Hepatocyte (in vitro differentiated cells): ENCODE results near the gene DHRS3. TPM values are rescaled to one million over a fixed set of nuclear protein-coding genes. Genes with fewer than 3 reads are reported as not detected.

ENCODE experiments used
- DNase-seq: peaks from one replicate; pipeline ENCODE4 v3.0.0-alpha.2; 2016; ENCODE audit warnings: low spot score
- H2AFZ ChIP-seq: fragments of 200-600 bp; sonication (generic); 2 replicates; pipeline ENCODE4 v1.6.0; 2016; ENCODE audit warnings: antibody characterized with exemption, mild to moderate bottlenecking
- H3K27ac ChIP-seq: fragments of 200-600 bp; sonication (generic); 2 replicates; pipeline ENCODE4 v1.5.1; 2016; ENCODE audit warnings: mild to moderate bottlenecking
- H3K27me3 ChIP-seq: fragments of 200-600 bp; sonication (generic); 2 replicates; pipeline ENCODE4 v1.6.1; 2016
- H3K36me3 ChIP-seq: fragments of 200-600 bp; sonication (generic); replicated peaks from 2 replicates; pipeline ENCODE4 v1.5.1; 2016; ENCODE audit warnings: low read depth; ENCODE audit not compliant: insufficient read depth
- H3K4me1 ChIP-seq: fragments of 200-600 bp; sonication (generic); 2 replicates; pipeline ENCODE4 v1.5.1; 2016; ENCODE audit warnings: mild to moderate bottlenecking, moderate library complexity; ENCODE audit not compliant: insufficient read depth
- H3K4me2 ChIP-seq: fragments of 200-600 bp; sonication (generic); 2 replicates; pipeline ENCODE4 v1.6.0; 2016
- H3K4me3 ChIP-seq: fragments of 200-600 bp; sonication (generic); 2 replicates; pipeline ENCODE4 v1.5.1; 2016; ENCODE audit warnings: mild to moderate bottlenecking
- H3K79me2 ChIP-seq: fragments of 200-600 bp; sonication (generic); 2 replicates; pipeline ENCODE4 v1.6.0; 2017; ENCODE audit warnings: mild to moderate bottlenecking
- H3K9me2 ChIP-seq: fragments of 200-600 bp; sonication (generic); replicated peaks from 2 replicates; pipeline ENCODE4 v1.6.0; 2017; ENCODE audit warnings: mild to moderate bottlenecking; ENCODE audit not compliant: insufficient read depth
- H3K9me3 ChIP-seq: fragments of 200-600 bp; sonication (generic); 2 replicates; pipeline ENCODE4 v1.5.1; 2016; ENCODE audit warnings: low read depth, mild to moderate bottlenecking
- H4K20me1 ChIP-seq: fragments of 200-600 bp; sonication (generic); 2 replicates; pipeline ENCODE4 v1.6.0; 2016; ENCODE audit warnings: mild to moderate bottlenecking; ENCODE audit not compliant: insufficient read depth, poor library complexity, severe bottlenecking
- CTCF ChIP-seq: fragments of 200-600 bp; sonication (generic); IDR thresholded peaks from 2 replicates; pipeline ENCODE4 v1.5.1; 2016; ENCODE audit warnings: antibody characterized with exemption, mild to moderate bottlenecking; ENCODE audit not compliant: poor library complexity
- EZH2 ChIP-seq: fragments of 200-600 bp; sonication (generic); IDR thresholded peaks from 2 replicates; pipeline ENCODE4 v1.6.1; 2016; ENCODE audit warnings: antibody characterized with exemption, mild to moderate bottlenecking, borderline replicate concordance
- EZH2phosphoT487 ChIP-seq: fragments of 200-600 bp; sonication (generic); IDR thresholded peaks from one replicate; pipeline ENCODE4 v1.6.1; 2018; ENCODE audit warnings: antibody characterized with exemption, mild to moderate bottlenecking, low read depth, moderate library complexity; ENCODE audit not compliant: unreplicated experiment, severe bottlenecking
- WGBS: methylation state at CpG from one replicate; pipeline ENCODE4 v1.1.6; 2016; ENCODE audit warnings: low lambda C conversion rate; ENCODE audit errors: missing lambda C conversion rate; 5-methylcytosine and 5-hydroxymethylcytosine counted together
- polyA plus RNA-seq: library from polyadenylated mRNA; unstranded; fragments of >200 nt; fragmentation: Nextera tagmentation; extraction: Ambion mirVana; gene quantifications from 2 replicates; pipeline ENCODE4 v1.2.1, GENCODE V29; 2016
- total RNA-seq: library from RNA; depleted of rRNA; stranded (reverse); fragments of >200 nt; gene quantifications from 2 replicates; pipeline ENCODE4 v1.2.3, GENCODE V29; 2014

Gene DHRS3
- total and polyA plus RNA-seq, 2 experiments from 2014 or later = 75.9 to 103 TPM

GRCh38 chr1:12607263-12607662 lies 10.7 kb downstream of the DHRS3 start:
- H3K4me1 ChIP-seq = peaks cover 38% of the 10 kb centered on the region
- H3K27me3 ChIP-seq = no peaks in the 10 kb centered on the region
- H3K4me2 ChIP-seq = no peak overlapping the region
- H3K79me2 ChIP-seq = peaks cover 97% of the 10 kb centered on the region
- TF ChIP-seq CTCF (no peak), EZH2 (no peak), EZH2phosphoT487 (no peak)
- H3K9me3 ChIP-seq = no peaks in the 10 kb centered on the region
- WGBS = 83% methylated on average over 3 of the region's 3 CpGs
- no peaks in the 10 kb centered on the region for H3K9me2 ChIP-seq
- no peak overlapping the region for H3K4me3 ChIP-seq
- DNase-seq = no peak
- H3K27ac ChIP-seq = peak overlapping the region; percentile 20
- H4K20me1 ChIP-seq = peaks cover 22% of the 10 kb centered on the region
- no peak overlapping the region for H2AFZ ChIP-seq
- peaks cover 3% of the 10 kb centered on the region for H3K36me3 ChIP-seq

- Histone ChIP-seq H3K27ac (no peak overlapping the region), H3K9me3 (no peaks in the 10 kb centered on the region), H2AFZ (no peak overlapping the region), H3K79me2 (peaks cover 97% of the 10 kb centered on the region), H3K4me3 (no peak overlapping the region), H3K4me2 (no peak overlapping the region), H3K36me3 (no peaks in the 10 kb centered on the region), H4K20me1 (peaks cover 40% of the 10 kb centered on the region), H3K4me1 (peaks cover 43% of the 10 kb centered on the region), H3K9me2 (no peaks in the 10 kb centered on the region), H3K27me3 (no peaks in the 10 kb centered on the region)
- TF ChIP-seq EZH2phosphoT487 = no peak
- TF ChIP-seq CTCF = no peak
- TF ChIP-seq EZH2 = no peak
- WGBS = 86% methylated on average over 9 of the region's 9 CpGs
- DNase-seq = no peak
Observed at GRCh38 chr1:12604986-12605385, 13.0 kb downstream of the DHRS3 start.

- H4K20me1 ChIP-seq = peaks cover 45% of the 10 kb centered on the region
- peak overlapping the region; percentile 31 for H3K4me2 ChIP-seq
- H3K9me3 ChIP-seq = no peaks in the 10 kb centered on the region
- no peaks in the 10 kb centered on the region for H3K27me3 ChIP-seq
- H3K4me1 ChIP-seq = peaks cover 46% of the 10 kb centered on the region
- H3K36me3 ChIP-seq = no peaks in the 10 kb centered on the region
- H3K79me2 ChIP-seq = peaks cover 97% of the 10 kb centered on the region
- H2AFZ ChIP-seq = no peak overlapping the region
- H3K4me3 ChIP-seq = no peak overlapping the region
- WGBS = 34% methylated on average over 16 of the region's 16 CpGs
- peak; percentile 90 for DNase-seq
- TF ChIP-seq EZH2 (no peak), EZH2phosphoT487 (no peak), CTCF (no peak)
- peak overlapping the region; percentile 68 for H3K27ac ChIP-seq
- no peaks in the 10 kb centered on the region for H3K9me2 ChIP-seq
Observed at GRCh38 chr1:12604114-12604874, 13.7 kb downstream of the DHRS3 start.
